ENCODE results near the gene UGT2B10. TPM values are rescaled to one million over a fixed set of nuclear protein-coding genes. Genes with fewer than 3 reads are reported as not detected.

UGT2B10 gene
- total RNA-seq, 1 experiment from 2014 or later: 0.27 TPM

DNA sequence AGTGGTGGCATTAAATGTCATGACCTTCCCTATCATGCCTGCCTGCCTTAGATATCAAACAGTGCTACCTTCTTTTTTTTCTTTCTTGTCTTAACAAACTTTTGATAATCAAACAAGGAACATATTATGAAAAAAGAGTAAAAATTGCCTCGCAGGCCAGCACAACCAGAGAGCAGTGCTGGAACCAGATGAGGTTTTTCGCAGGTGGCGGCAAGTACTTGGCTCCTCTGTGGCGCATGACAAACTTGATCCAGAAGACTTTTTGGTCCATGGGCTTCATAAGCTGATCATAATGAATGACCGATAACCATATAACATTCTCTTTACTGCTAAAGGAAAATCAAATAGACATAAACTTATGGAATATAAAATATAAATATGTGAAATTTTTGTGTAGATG is 61.8 kb downstream of the UGT2B10 start:
- ATAC-seq (no peak), DNase-seq (ENCODE audit: low read depth, low spot score) (no peak)
- Histone ChIP-seq H3K9me2 (ENCODE audit: insufficient read depth) (peaks cover 6% of the 10 kb centered on the region; the same call in 1 of the 2 replicates), H3K79me2 (ENCODE audit: insufficient read depth, low read length) (no peaks in the 10 kb centered on the region), H3K36me3 (ENCODE audit: control insufficient read depth in 1 of 2, insufficient read depth in 2 of 2, low read length in 2 of 2) (no peaks in the 10 kb centered on the region), H3K27ac (ENCODE audit: low read depth, low read length) (no peak overlapping the region), H3K4me3 (replicated peaks in 1 of 2; ENCODE audit: low read depth in 1 of 2, low read length in 2 of 2) (no peak overlapping the region), H3K9ac (ENCODE audit: low read length) (no peak overlapping the region), H4K20me1 (ENCODE audit: insufficient read depth) (no peaks in the 10 kb centered on the region), H3K27me3 (ENCODE audit: insufficient read depth, low read length) (no peaks in the 10 kb centered on the region), H3K4me1 (ENCODE audit: control insufficient read depth in 1 of 2, insufficient read depth in 2 of 2, low read length in 2 of 2) (no peaks in the 10 kb centered on the region), H3K9me3 (ENCODE audit: control insufficient read depth in 1 of 2, insufficient read depth in 1 of 2, low read depth in 1 of 2, low read length in 2 of 2) (no peaks in the 10 kb centered on the region), H2AFZ (ENCODE audit: low read depth, low read length, poor library complexity, severe bottlenecking) (no peak overlapping the region), H3K4me2 (ENCODE audit: low read length) (no peak overlapping the region)
- POLR2A ChIA-PET: no interaction called here
- BruUV-seq (replicated peaks): no TSS peak
- intact Hi-C loops (cut with micrococcal nuclease): no loop called here
- CTCF ChIA-PET: no interaction called here
- TF ChIP-seq, protein P1, sequence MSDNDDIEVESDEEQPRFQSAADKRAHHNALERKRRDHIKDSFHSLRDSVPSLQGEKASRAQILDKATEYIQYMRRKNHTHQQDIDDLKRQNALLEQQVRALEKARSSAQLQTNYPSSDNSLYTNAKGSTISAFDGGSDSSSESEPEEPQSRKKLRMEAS (IDR thresholded peaks at IDR 0.05): no peak
- TF ChIP-seq SIN3A (IDR thresholded peaks at IDR 0.05; ENCODE audit: low read depth) (no peak), EZH2phosphoT487 (IDR thresholded peaks at IDR 0.05; ENCODE audit: borderline replicate concordance) (no peak), FOSL1 (IDR thresholded peaks at IDR 0.05; ENCODE audit: low read depth) (no peak), CEBPB (IDR thresholded peaks at IDR 0.05; ENCODE audit: low read depth) (no peak), ZFX (IDR thresholded peaks at IDR 0.05) (no peak), SP1 (IDR thresholded peaks at IDR 0.05; ENCODE audit: low read depth) (no peak), JUND (IDR thresholded peaks at IDR 0.05) (no peak), SRF (IDR thresholded peaks at IDR 0.05; ENCODE audit: low read depth) (no peak), POLR2AphosphoS5 (IDR thresholded peaks at IDR 0.05; ENCODE audit: low read depth, low read length) (no peak), EZH2 (IDR thresholded peaks at IDR 0.05) (no peak), YY1 (IDR thresholded peaks at IDR 0.05; ENCODE audit: extremely low read depth, insufficient replicate concordance, low read depth, low read length) (no peak), RAD21 (IDR thresholded peaks at IDR 0.05; ENCODE audit: low read depth) (no peak)
- RAD21 ChIA-PET (ENCODE audit: low non-redundant PET in 1 of 2, low total read pairs in 2 of 2, uncharacterized antibody in 2 of 2, unreplicated experiment in 2 of 2): no interaction called here

DNA sequence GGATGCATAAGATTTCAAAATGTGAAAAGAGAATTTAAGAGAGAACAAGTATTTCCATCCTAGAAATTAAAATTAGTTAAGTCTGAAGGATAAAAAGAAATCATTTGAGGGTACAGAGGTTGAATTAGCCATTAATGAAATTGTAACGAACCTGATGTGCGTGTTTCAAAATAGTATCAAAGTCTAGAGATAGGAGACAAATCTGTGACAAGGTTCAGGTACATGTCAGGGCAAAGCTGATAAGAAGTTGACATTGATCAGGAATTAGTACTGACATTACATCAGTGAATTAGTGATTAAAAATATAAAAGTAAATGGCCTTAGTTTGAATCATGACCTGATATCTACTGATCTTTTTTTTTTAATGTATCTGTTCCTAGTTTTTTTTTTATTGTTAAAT is 62.3 kb downstream of the UGT2B10 start:
- H3K4me3 ChIP-seq (replicated peaks in 1 of 2; ENCODE audit: low read depth in 1 of 2, low read length in 2 of 2): no peak overlapping the region
- ATAC-seq: no peak
- H3K9me3 ChIP-seq (ENCODE audit: control insufficient read depth in 1 of 2, insufficient read depth in 1 of 2, low read depth in 1 of 2, low read length in 2 of 2): no peaks in the 10 kb centered on the region
- no peaks in the 10 kb centered on the region for H3K27me3 ChIP-seq (ENCODE audit: insufficient read depth, low read length)
- no peak overlapping the region for H3K4me2 ChIP-seq (ENCODE audit: low read length)
- no peak overlapping the region for H3K9ac ChIP-seq (ENCODE audit: low read length)
- DNase-seq (ENCODE audit: low read depth, low spot score): no peak
- ChIA-PET CTCF (no interaction called here), RAD21 (ENCODE audit: low non-redundant PET in 1 of 2, low total read pairs in 2 of 2, uncharacterized antibody in 2 of 2, unreplicated experiment in 2 of 2) (no interaction called here), POLR2A (no interaction called here)
- H2AFZ ChIP-seq (ENCODE audit: low read depth, low read length, poor library complexity, severe bottlenecking): no peak overlapping the region
- H3K36me3 ChIP-seq (ENCODE audit: control insufficient read depth in 1 of 2, insufficient read depth in 2 of 2, low read length in 2 of 2): no peaks in the 10 kb centered on the region
- no peak overlapping the region for H3K27ac ChIP-seq (ENCODE audit: low read depth, low read length)
- intact Hi-C loops (cut with micrococcal nuclease): no loop called here
- H3K79me2 ChIP-seq (ENCODE audit: insufficient read depth, low read length): no peaks in the 10 kb centered on the region
- no TSS peak for BruUV-seq (replicated peaks)
- no peaks in the 10 kb centered on the region for H3K4me1 ChIP-seq (ENCODE audit: control insufficient read depth in 1 of 2, insufficient read depth in 2 of 2, low read length in 2 of 2)
- peaks cover 6% of the 10 kb centered on the region; the same call in 1 of the 2 replicates for H3K9me2 ChIP-seq (ENCODE audit: insufficient read depth)
- H4K20me1 ChIP-seq (ENCODE audit: insufficient read depth): no peaks in the 10 kb centered on the region
- TF ChIP-seq JUND (IDR thresholded peaks at IDR 0.05) (no peak), EGR1 (IDR thresholded peaks at IDR 0.05; ENCODE audit: low read depth) (no peak), CEBPB (IDR thresholded peaks at IDR 0.05; ENCODE audit: low read depth) (no peak)
- TF ChIP-seq, protein P2, sequence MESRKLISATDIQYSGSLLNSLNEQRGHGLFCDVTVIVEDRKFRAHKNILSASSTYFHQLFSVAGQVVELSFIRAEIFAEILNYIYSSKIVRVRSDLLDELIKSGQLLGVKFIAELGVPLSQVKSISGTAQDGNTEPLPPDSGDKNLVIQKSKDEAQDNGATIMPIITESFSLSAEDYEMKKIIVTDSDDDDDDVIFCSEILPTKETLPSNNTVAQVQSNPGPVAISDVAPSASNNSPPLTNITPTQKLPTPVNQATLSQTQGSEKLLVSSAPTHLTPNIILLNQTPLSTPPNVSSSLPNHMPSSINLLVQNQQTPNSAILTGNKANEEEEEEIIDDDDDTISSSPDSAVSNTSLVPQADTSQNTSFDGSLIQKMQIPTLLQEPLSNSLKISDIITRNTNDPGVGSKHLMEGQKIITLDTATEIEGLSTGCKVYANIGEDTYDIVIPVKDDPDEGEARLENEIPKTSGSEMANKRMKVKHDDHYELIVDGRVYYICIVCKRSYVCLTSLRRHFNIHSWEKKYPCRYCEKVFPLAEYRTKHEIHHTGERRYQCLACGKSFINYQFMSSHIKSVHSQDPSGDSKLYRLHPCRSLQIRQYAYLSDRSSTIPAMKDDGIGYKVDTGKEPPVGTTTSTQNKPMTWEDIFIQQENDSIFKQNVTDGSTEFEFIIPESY (IDR thresholded peaks at IDR 0.05; ENCODE audit: extremely low read depth, insufficient replicate concordance, low read length): no peak
- TF ChIP-seq, protein P3, sequence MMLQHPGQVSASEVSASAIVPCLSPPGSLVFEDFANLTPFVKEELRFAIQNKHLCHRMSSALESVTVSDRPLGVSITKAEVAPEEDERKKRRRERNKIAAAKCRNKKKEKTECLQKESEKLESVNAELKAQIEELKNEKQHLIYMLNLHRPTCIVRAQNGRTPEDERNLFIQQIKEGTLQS (IDR thresholded peaks at IDR 0.05): no peak
- TF ChIP-seq, protein P4, sequence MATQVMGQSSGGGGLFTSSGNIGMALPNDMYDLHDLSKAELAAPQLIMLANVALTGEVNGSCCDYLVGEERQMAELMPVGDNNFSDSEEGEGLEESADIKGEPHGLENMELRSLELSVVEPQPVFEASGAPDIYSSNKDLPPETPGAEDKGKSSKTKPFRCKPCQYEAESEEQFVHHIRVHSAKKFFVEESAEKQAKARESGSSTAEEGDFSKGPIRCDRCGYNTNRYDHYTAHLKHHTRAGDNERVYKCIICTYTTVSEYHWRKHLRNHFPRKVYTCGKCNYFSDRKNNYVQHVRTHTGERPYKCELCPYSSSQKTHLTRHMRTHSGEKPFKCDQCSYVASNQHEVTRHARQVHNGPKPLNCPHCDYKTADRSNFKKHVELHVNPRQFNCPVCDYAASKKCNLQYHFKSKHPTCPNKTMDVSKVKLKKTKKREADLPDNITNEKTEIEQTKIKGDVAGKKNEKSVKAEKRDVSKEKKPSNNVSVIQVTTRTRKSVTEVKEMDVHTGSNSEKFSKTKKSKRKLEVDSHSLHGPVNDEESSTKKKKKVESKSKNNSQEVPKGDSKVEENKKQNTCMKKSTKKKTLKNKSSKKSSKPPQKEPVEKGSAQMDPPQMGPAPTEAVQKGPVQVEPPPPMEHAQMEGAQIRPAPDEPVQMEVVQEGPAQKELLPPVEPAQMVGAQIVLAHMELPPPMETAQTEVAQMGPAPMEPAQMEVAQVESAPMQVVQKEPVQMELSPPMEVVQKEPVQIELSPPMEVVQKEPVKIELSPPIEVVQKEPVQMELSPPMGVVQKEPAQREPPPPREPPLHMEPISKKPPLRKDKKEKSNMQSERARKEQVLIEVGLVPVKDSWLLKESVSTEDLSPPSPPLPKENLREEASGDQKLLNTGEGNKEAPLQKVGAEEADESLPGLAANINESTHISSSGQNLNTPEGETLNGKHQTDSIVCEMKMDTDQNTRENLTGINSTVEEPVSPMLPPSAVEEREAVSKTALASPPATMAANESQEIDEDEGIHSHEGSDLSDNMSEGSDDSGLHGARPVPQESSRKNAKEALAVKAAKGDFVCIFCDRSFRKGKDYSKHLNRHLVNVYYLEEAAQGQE (IDR thresholded peaks at IDR 0.05; ENCODE audit: low read depth): no peak

Data from HCT116 (cell line).